CD4-positive, alpha-beta T cell treated with Interleukin-21 for 1 hour (primary cell): ENCODE results near the gene GPR155.

Experiments
- DNase-seq: peaks from one replicate; pipeline ENCODE4 v3.0.0-alpha.2; 2020

Gene GPR155, protein sequence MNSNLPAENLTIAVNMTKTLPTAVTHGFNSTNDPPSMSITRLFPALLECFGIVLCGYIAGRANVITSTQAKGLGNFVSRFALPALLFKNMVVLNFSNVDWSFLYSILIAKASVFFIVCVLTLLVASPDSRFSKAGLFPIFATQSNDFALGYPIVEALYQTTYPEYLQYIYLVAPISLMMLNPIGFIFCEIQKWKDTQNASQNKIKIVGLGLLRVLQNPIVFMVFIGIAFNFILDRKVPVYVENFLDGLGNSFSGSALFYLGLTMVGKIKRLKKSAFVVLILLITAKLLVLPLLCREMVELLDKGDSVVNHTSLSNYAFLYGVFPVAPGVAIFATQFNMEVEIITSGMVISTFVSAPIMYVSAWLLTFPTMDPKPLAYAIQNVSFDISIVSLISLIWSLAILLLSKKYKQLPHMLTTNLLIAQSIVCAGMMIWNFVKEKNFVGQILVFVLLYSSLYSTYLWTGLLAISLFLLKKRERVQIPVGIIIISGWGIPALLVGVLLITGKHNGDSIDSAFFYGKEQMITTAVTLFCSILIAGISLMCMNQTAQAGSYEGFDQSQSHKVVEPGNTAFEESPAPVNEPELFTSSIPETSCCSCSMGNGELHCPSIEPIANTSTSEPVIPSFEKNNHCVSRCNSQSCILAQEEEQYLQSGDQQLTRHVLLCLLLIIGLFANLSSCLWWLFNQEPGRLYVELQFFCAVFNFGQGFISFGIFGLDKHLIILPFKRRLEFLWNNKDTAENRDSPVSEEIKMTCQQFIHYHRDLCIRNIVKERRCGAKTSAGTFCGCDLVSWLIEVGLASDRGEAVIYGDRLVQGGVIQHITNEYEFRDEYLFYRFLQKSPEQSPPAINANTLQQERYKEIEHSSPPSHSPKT

DNA sequence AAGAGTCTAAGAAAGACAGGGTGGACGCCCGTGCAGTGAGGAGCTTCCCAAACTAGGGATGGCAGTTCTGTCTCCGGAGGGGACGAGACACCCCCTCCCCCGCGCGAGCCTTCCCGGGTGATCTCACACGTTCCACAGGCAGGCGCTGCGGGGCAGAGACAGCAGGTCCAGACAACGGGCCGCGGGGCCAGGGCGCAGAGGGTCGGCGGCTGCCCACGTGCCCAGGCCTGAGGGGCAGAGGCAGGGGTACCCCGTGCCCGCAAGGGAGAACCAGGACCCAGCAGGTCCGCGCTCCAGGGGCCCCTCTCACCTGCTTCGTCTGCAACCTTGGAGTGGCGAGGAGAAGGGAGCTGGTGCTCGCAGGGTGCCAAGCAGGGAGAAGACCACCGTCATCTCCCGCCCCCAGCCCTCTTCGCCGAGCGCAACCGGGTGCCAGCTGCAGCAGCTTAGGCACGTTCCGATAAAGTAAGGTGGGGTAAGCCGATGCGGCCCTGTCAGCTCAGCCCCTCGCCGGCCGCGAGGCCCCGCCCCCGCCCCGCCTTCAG is at the start of gene GPR155:
GPR155 (minus strand) TSS at position 467 of the 545 bp plus-strand sequence. CDS start 5,073 bp downstream, outside the sequence.
- DNase-seq: peak; percentile 35

- no peak for DNase-seq
Observed at GRCh38 chr2:174535757-174536703, 49.2 kb upstream of the GPR155 start.

- DNase-seq: no peak
Observed at GRCh38 chr2:174535083-174535482, 48.3 kb upstream of the GPR155 start.

GRCh38 chr2:174529916-174530315 is 43.1 kb upstream of the GPR155 start:
- no peak for DNase-seq

GRCh38 chr2:174527959-174528358 is 41.1 kb upstream of the GPR155 start:
- DNase-seq: no peak

DNA sequence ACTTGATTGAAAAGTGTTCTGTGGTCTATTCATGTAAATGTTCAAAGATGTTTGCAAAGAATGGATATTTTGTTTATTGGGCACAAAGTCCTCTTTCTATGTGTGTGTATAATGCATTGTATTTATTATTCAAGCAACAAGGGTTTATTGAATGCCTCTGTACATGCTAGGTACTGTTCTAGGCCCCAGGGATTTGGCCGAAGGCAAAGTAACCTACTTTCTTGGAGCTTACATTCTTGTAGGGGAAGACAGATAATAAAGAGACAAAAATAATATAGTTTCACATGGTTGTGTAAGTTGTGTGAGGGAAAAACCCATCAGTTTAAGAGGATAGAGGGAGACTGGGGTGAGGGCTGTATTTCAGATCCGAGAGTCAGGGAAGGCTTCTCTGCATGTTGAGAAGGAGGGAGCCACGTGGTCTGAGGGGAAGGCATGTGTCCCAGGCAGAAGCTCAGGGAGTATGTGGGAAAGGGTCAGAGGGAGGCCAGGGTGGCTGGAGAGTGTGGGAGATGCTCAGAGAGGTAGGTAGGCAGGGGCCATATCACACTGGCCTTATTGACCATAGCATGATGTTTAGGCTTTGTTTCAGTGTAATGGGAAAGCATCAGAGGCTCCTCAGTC is 40.4 kb upstream of the GPR155 start:
- no peak for DNase-seq

DNA sequence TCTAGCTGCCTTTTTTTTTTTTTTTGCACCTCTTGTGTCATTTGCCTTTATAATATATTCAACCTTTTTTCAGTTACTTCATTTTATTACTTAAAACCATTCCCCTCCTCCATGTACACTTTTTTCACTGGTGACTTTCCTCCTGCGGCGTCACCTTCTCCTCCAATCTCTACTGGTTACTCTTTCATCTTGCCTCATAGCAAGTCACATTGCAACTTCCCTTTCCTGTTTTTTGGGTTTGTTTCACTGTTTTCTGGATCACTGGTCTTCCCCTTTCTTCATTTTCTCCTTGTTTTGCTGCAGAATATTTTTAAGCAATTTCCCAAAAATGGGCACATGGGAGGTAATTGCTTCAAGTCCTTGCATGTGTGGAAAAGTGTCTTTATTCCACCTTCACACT is 37.7 kb upstream of the GPR155 start:
- peak; percentile 7 for DNase-seq

DNA sequence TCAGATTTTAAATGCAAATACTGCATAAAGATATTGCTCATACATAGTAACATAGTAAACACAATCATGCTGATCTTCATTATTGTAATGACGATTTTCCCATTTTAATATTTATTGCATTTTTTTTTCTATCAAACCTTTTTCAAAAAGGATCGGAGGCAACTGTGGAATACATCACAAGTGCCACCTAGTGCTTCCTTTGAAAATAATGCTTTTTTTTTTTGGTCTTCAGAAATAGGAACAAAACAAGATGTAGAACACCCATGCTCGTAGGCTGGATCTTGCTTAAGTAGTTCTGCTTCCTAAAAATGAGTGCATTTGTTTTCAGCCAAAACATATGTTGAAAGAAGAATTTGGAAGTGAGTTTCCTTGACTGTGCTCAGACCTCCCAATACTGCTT is 35.7 kb upstream of the GPR155 start:
- DNase-seq: peak; percentile 14

DNA sequence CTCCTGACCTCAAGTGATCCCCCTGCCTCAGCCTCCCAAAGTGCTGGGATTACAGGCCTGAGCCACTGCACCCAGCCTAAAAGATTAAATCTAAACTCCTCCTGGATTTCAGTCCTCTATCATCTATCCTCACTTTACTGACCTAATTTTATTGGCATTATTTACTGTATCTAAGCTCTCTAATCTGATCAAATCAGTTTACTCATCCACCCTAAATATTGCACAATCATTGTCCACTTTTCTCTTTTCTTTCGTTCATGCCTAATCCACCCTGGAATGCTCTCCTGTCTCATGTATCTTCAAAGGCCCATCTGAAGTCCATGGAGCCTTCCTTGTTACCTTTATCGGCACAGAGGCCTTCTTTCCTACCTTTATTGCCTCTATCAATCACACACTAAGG is 31.6 kb upstream of the GPR155 start:
- no peak for DNase-seq

DNA sequence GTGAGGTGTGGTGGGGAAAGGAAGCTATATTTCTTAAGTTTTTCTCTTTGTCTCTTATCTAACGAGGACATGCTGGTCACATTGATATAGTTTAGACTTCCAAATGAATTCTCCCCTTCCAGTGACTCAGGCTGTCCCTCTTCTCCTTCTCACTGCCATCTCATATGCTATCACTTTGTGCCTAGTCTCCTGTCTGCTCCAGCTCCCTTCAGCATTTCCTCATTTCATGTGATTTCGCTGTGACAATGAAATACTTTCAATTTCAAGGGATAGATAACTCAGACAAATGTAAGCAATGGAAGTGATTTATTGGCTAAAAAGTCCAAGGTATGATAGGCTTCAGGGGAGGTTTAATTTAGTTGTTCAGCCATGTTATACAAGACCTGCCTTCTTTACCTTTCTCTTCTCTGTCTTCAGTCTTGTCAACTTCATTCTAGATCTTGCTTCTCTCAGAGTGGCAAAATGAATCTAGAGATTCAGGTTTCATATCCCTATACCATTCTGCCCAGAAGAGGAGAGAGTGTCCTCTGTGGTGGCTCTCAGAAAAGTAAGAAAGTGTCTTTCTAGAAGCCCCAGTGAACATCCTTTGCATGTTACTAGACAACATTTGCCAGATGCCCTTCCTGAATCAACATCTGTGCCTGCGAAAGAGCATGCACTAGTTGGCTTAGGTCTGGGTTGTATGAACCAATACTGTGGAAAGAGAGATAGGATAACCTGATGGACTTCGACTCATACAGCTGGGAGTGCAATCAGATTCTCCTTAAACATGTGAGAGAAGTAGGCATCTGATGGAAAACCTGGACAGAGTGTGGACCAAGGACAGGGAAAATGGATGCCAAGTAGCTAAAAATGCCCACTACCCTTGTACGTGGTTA is 29.9 kb upstream of the GPR155 start:
- no peak for DNase-seq

DNA sequence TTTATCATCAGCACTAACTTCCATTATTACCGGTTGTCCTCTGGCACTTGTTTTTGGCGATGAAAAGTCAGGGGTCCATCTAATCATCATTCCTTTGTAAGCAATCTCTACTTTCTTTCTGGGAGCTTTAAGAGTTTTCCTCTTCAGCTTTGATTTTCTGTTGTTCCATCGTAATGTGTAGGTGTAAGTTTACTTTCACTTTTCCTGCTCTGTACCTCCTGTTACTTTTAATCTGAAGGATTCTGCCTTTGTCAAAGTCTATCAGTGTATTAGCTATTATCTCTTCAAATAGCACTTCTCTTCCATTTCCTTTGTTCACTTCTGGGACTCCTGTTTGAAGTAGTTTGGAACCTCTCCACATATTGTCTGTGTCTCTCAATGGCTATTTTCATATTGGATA is 25.5 kb upstream of the GPR155 start:
- no peak for DNase-seq

- no peak for DNase-seq
Observed at GRCh38 chr2:174511580-174512260, 24.9 kb upstream of the GPR155 start.

DNA sequence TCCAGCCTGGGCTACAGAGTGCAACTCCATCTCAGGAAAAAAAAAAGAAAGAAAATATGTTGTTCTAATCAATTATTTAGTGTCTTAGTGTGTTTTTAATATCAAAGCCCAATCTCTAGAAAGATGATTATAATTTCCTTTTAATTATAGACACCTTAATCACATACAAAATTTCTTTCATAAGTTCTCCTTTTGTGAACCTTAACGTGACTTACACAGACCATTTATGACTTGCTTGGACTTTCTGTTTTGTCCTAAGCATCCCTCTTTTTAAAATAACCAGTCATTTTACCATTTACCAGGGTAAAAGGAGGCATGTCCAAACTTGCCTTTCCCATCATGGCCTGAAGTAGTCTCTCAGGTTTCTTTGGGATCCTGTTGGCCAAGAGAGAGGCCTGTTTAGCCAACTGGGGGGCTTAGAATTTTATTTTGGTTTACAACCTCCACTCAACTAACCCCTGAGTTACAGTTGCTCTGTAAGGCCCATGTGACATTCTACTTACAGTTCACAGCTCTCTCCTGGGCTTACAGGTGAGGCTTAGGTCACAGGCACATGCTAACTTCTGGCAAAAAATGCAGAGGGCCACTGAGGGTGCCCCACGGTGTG is 23.9 kb upstream of the GPR155 start:
- DNase-seq: no peak

- no peak for DNase-seq
Observed at GRCh38 chr2:174503161-174503809, 16.5 kb upstream of the GPR155 start.

GRCh38 chr2:174499371-174499770 is 12.5 kb upstream of the GPR155 start:
- DNase-seq: no peak

- DNase-seq: no peak
Observed at GRCh38 chr2:174495365-174496012, 8.7 kb upstream of the GPR155 start.

- DNase-seq: peak; percentile 31
Observed at GRCh38 chr2:174493549-174494331, 6.9 kb upstream of the GPR155 start.

GRCh38 chr2:174492963-174493431 is 6.2 kb upstream of the GPR155 start:
- peak; percentile 83 for DNase-seq
